ENCODE data around the gene STARD3. TPM values are rescaled to one million over a fixed set of nuclear protein-coding genes. Genes with fewer than 3 reads are reported as not detected.
A peak's percentile ranks its signal among the peaks of the same experiment; 100 is the strongest.

Gene STARD3
- polyA plus RNA-seq, 10 donors = 27.5 to 41.4 (median 31.6) TPM

GRCh38 chr17:39658346-39658745 lies 21.4 kb downstream of the STARD3 start:
- no peak for DNase-seq

- no peak for DNase-seq
These were observed 21.8 kb downstream of the STARD3 start for GRCh38 chr17:39658760-39659159.

- no peak for DNase-seq
These were observed 22.5 kb downstream of the STARD3 start for GRCh38 chr17:39659279-39660010.

- DNase-seq = no peak
These were observed 23.0 kb downstream of the STARD3 start for GRCh38 chr17:39660011-39660360.

- DNase-seq = no peak
These were observed 23.7 kb downstream of the STARD3 start for GRCh38 chr17:39660397-39661385.

GRCh38 chr17:39661744-39662541 lies 25.0 kb downstream of the STARD3 start:
- no peak for DNase-seq

- no peak for DNase-seq
These were observed 25.8 kb downstream of the STARD3 start for GRCh38 chr17:39662551-39663339.

- no peak for DNase-seq
These were observed 26.4 kb downstream of the STARD3 start for GRCh38 chr17:39663340-39663687.

GRCh38 chr17:39663688-39664580 lies 27.0 kb downstream of the STARD3 start:
- no peak for DNase-seq

GRCh38 chr17:39664581-39665561 lies 27.9 kb downstream of the STARD3 start, which contains the start of gene TCAP:
Gene TCAP (plus strand): TSS chr17:39665349. CDS start chr17:39665360, 11 bp downstream.
- peak in 1 of 3 donors; percentile 45 for DNase-seq

GRCh38 chr17:39665642-39666224 lies 28.8 kb downstream of the STARD3 start:
- DNase-seq = no peak

- DNase-seq = no peak
These were observed 29.3 kb downstream of the STARD3 start for GRCh38 chr17:39666231-39666600.

- DNase-seq = no peak
These were observed 29.8 kb downstream of the STARD3 start for GRCh38 chr17:39666601-39667261.

- no peak for DNase-seq
These were observed 30.5 kb downstream of the STARD3 start for GRCh38 chr17:39667262-39667944.

- DNase-seq = peak; percentile 54 to 82 (median 73)
These were observed 31.3 kb downstream of the STARD3 start, which contains the start of gene PNMT for GRCh38 chr17:39667945-39668924. Gene PNMT (plus strand): TSS chr17:39668453. CDS start chr17:39668476, 23 bp downstream.
